Astrocyte of the spinal cord (primary cell): ENCODE measurements around the gene PTPRO.

Experiments
- DNase-seq: peaks from one replicate; pipeline ENCODE4 v3.0.0; 2011; ENCODE audit warnings: low read depth, low spot score
- H3K4me3 ChIP-seq: 2 replicates; pipeline ENCODE4 v1.5.1; 2011; ENCODE audit warnings: low read depth, mild to moderate bottlenecking, low read length, moderate library complexity
- CTCF ChIP-seq: IDR thresholded peaks from 2 replicates; pipeline ENCODE4 v1.5.1; 2012; ENCODE audit warnings: low read depth, mild to moderate bottlenecking, low read length, inconsistent platforms
- in situ Hi-C: cut with HindIII; loops from 2 replicates; pipeline ENCODE4 v1.10.0; 2017; ENCODE audit warnings: low sequenced_read_pairs

PTPRO gene

DNA sequence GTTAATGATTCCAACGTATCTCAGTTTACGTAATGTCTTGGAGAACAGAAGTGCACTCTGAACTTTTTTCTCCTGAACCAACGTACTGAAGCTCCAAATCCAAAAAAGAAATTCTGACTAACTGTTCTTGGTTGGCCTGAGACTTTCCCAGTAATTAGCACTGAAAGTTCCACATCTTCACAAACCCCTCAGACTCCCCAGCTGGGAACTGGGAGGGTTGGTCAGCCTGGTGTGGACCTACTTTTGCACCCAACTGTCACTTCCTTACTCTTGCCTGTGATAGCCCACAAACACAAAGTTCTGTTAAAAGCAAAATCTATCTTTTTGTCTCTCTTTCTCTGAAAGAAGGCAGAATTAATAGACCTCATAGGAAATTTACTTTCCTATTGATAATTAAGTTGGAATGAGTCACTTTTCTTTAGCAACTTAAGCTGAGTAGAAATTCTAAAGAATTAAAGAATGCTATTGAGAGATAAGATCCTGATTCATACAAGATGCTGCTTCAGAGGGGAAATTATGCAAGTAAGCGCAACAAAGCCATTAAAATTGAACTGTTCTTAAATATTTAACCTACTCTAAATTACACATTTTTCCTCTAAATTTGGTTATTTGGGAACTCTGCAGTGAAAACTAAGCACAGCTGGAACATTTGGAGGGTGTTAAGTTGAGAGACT is 311.8 kb downstream of the PTPRO start:
- in situ Hi-C loops = no loop called here
- H3K4me3 ChIP-seq = no peak overlapping the region
- no peak for TF ChIP-seq CTCF
- peak; percentile 54 for DNase-seq

GRCh38 chr12:15636060-15636890 is 314.0 kb downstream of the PTPRO start:
- no peak overlapping the region for H3K4me3 ChIP-seq
- in situ Hi-C loops = no loop called here
- no peak for TF ChIP-seq CTCF
- no peak for DNase-seq

DNA sequence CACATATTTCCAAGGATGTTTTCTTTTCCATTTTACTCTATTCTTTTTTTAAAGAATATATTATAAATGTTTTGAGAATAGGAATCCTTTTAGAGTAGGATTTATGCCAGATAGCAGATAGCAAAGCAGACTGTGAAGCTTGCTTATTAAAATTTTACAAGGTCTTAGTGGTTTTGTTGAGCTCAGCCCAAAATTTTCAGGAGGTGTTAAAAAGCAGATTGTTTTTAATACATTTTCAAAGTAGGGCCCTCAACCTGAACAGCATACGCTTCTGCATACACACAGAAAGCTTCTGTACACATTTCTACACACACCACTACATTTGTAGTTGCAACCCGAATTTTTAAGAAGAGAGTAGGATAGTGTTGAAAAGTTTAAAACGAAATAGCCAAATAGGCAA is 315.9 kb downstream of the PTPRO start:
- no peak for TF ChIP-seq CTCF
- H3K4me3 ChIP-seq = no peak overlapping the region
- DNase-seq = no peak
- in situ Hi-C loops = no loop called here

DNA sequence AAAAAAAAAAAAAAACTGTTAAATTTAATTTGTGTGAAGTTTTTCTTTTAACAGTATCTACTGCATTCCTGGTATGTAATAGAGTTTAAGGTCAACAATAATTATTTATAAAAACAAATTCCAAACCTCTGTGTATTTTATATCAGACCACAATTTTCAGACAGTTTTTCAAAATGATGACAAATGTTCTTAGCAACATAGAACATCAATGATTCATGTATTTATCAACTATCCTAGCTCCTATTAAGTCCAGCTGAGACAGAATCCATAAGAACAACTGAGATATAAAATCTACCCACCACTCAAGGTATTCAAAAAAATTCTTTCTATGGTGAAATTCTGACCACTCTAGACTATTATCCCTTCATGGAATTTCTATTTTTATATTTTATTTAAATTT is 322.4 kb downstream of the PTPRO start:
- DNase-seq = no peak
- TF ChIP-seq CTCF = no peak
- in situ Hi-C loops = no loop called here
- no peak overlapping the region for H3K4me3 ChIP-seq

DNA sequence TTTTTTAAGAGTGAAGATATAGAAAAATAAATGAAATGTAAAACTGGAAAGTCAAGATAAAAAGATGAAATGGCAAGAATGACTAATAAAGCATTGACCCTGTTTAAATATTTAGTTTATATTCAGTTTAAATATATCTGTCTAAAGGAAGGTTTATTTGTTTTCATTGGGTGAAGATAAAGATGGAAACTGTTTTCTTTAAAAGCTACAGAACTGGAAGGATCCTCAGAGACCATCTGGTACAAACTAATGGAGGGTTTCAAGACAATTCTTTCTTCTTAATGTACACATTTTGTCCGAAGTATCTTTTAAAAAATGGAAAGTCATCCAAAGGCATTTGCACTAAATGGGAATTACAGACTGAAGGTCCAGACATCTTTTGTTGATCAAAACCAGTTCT is 324.3 kb downstream of the PTPRO start:
- no peak overlapping the region for H3K4me3 ChIP-seq
- in situ Hi-C loops = no loop called here
- DNase-seq = no peak
- no peak for TF ChIP-seq CTCF
